HepG2 (cell line): ENCODE measurements around the gene TPX2. TPM values are rescaled to one million over a fixed set of nuclear protein-coding genes. Genes with fewer than 3 reads are reported as not detected.

Experiments
- ATM ChIP-seq: fragments of 450-650 bp; IDR thresholded peaks from 2 replicates; pipeline ENCODE4 v1.7.1; 2017; ENCODE audit warnings: mild to moderate bottlenecking, borderline replicate concordance
- CBFB ChIP-seq: sonication (generic); formaldehyde crosslinking; IDR thresholded peaks from 2 replicates; pipeline ENCODE4 v1.4.0; 2020; ENCODE audit warnings: missing genetic modification reagents
- KAT8 ChIP-seq: IDR thresholded peaks from 2 replicates; pipeline ENCODE4 v1.6.1; 2016; ENCODE audit warnings: missing genetic modification reagents, missing compliant biosample characterization
- KDM3A ChIP-seq: IDR thresholded peaks from 2 replicates; pipeline ENCODE4 v1.6.1; 2018; ENCODE audit warnings: low read depth, missing compliant biosample characterization
- NFATC3 ChIP-seq: sonication (generic); formaldehyde crosslinking; IDR thresholded peaks from 2 replicates; pipeline ENCODE4 v1.5.1; 2020; ENCODE audit warnings: mild to moderate bottlenecking, missing genetic modification reagents
- NFYB ChIP-seq: sonication (generic); formaldehyde crosslinking; IDR thresholded peaks from 2 replicates; pipeline ENCODE4 v1.4.0; 2020; ENCODE audit warnings: missing genetic modification reagents
- POLR2AphosphoS5 ChIP-seq: IDR thresholded peaks from 2 replicates; pipeline ENCODE4 v1.6.1; 2012; ENCODE audit warnings: low read depth, low read length
- RCOR2 ChIP-seq: IDR thresholded peaks from 2 replicates; pipeline ENCODE4 v1.6.1; 2016; ENCODE audit warnings: missing biosample characterization, missing genetic modification reagents
- RXRB ChIP-seq: IDR thresholded peaks from 2 replicates; pipeline ENCODE4 v1.6.1; 2016; ENCODE audit warnings: borderline replicate concordance, missing genetic modification reagents, missing compliant biosample characterization
- SPEN ChIP-seq: sonication (generic); formaldehyde crosslinking; IDR thresholded peaks from 2 replicates; pipeline ENCODE4 v1.5.1; 2020; ENCODE audit warnings: low read depth, mild to moderate bottlenecking, missing genetic modification reagents
- TCF12 ChIP-seq, 2 experiments: fragments of 450-650 bp in 1 of 2; sonication (generic) in 1 of 2; formaldehyde crosslinking in 1 of 2; IDR thresholded peaks; 2 replicates each; pipeline versions ENCODE4 v1.6.1 to v1.8.0; 2017 to 2022; ENCODE audit warnings: antibody characterized with exemption in 1 of 2, mild to moderate bottlenecking in 1 of 2, missing genetic modification reagents in 1 of 2, moderate library complexity in 1 of 2
- ZMYM2 ChIP-seq: sonication (generic); formaldehyde crosslinking; IDR thresholded peaks from 2 replicates; pipeline ENCODE4 v1.8.0; 2022; ENCODE audit warnings: mild to moderate bottlenecking, missing genetic modification reagents
- ZNF337 ChIP-seq: sonication (generic); formaldehyde crosslinking; IDR thresholded peaks from 2 replicates; pipeline ENCODE4 v1.5.1; 2020; ENCODE audit warnings: missing genetic modification reagents, low read depth, mild to moderate bottlenecking, borderline replicate concordance
- ZNF512 ChIP-seq: sonication (generic); formaldehyde crosslinking; IDR thresholded peaks from 2 replicates; pipeline ENCODE4 v1.4.0; 2020; ENCODE audit warnings: mild to moderate bottlenecking, missing genetic modification reagents
- ZNF644 ChIP-seq: IDR thresholded peaks from 2 replicates; pipeline ENCODE4 v1.6.1; 2016; ENCODE audit warnings: low read depth
- ZNF747 ChIP-seq: sonication (generic); formaldehyde crosslinking; IDR thresholded peaks from 2 replicates; pipeline ENCODE4 v1.8.1; 2023; ENCODE audit warnings: missing genetic modification reagents, mild to moderate bottlenecking, borderline replicate concordance
- polyA plus RNA-seq, 8 experiments: library from polyadenylated mRNA; depleted of rRNA in 3 of 8; stranded (reverse) in 7 of 8; unstranded in 1 of 8; fragments of >200 nt; fragmentation: Illumina TruSeq in 4 of 8; extraction: Trizol in 4 of 8; gene quantifications; 2 replicates each; pipeline versions ENCODE4 v1.2.1 to v1.2.3, GENCODE V29; 2011 to 2016; ENCODE audit warnings: low read depth in 4 of 8, missing spikeins in 1 of 8, mixed read lengths in 1 of 8; ENCODE audit not compliant: insufficient read depth in 1 of 8
- total RNA-seq, 5 experiments: library from RNA; depleted of rRNA; stranded (reverse); fragments of >200 nt; fragmentation: Illumina TruSeq; extraction: Trizol; gene quantifications; 2 replicates each; pipeline ENCODE4 v1.2.3, GENCODE V29; 2016; ENCODE audit warnings: low read depth in 1 of 5
- TF ChIP-seq, protein P1 (sequence below): sonication (generic); formaldehyde crosslinking; IDR thresholded peaks from 2 replicates; pipeline ENCODE4 v1.5.0; 2020; ENCODE audit warnings: missing genetic modification reagents
- TF ChIP-seq, protein P2 (sequence below): sonication (generic); formaldehyde crosslinking; IDR thresholded peaks from 2 replicates; pipeline ENCODE4 v1.8.0; 2022; ENCODE audit warnings: missing genetic modification reagents, mild to moderate bottlenecking, inconsistent platforms, borderline replicate concordance
- TF ChIP-seq, protein P3 (sequence below): sonication (generic); formaldehyde crosslinking; IDR thresholded peaks from 2 replicates; pipeline ENCODE4 v1.5.1; 2020; ENCODE audit warnings: mild to moderate bottlenecking, missing genetic modification reagents, borderline replicate concordance

TPX2 gene
- total and polyA plus RNA-seq, 2 of the 13 experiments (the other 11 are each of a cell fraction or from before 2014, with no cell fraction given) = 34.3 to 124 TPM

DNA sequence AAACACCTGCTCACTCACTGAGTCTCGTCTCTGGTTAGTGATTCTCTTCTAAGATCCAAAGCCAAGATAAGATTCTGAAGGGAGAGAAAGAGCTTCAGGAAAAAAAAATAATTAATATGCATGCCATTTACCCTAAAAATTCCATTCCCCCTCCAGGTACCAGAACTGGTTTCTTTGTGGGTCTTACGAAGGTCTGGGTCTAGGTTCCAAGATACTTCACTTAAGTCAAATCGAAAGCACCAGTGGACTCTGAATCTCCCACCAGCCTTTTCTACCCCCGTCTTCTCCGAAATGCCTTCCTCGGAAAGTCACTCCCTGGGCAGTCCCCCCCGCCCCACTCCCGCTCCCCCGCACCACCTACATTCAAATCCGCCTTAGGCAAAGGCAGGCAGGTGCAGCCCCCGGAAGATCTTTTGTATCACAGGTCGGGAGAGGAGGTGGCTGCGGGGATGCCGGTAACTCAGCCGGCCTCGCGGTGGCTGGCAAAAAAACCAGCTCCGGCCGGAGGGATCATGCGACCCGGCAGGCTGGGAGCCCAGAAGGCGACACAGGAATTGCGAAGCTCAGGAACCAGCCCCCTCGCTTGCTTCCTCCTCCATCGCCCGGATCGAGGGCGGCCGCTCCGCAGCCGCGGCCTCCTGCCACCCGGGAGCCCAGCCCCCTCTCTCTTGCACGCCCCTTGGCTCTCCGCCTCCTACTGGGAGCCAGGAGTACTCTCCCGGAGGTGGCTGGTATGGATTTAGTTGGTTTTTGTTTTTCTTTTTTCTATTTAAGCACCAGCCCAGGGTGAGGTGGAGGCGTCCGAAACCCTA is 16.6 kb upstream of the TPX2 start, which contains the start of gene BCL2L1 (continued):
- TF ChIP-seq RCOR2 (no peak; the same call in 1 of the 2 replicates), POLR2AphosphoS5 (peak; percentile 64), ZNF747 (no peak), NFATC3 (CRISPR knock-in tag) (no peak), RXRB (peak; percentile 35; the same call in 1 of the 2 replicates), ZNF337 (CRISPR knock-in tag) (no peak), ZNF512 (CRISPR knock-in tag) (no peak), ATM (no peak), TCF12 (IDR thresholded peaks at IDR 0.05) (no peak), TCF12 (CRISPR knock-in tag; IDR thresholded peaks at IDR 0.05) (no peak), CBFB (no peak; the same call in 1 of the 2 replicates), SPEN (CRISPR knock-in tag) (no peak), NFYB (CRISPR knock-in tag) (no peak), KDM3A (CRISPR knock-in tag) (peak; percentile 53), ZMYM2 (CRISPR knock-in tag) (no peak), KAT8 (CRISPR knock-in tag) (no peak), ZNF644 (CRISPR knock-in tag) (no peak)
- TF ChIP-seq, protein P1, sequence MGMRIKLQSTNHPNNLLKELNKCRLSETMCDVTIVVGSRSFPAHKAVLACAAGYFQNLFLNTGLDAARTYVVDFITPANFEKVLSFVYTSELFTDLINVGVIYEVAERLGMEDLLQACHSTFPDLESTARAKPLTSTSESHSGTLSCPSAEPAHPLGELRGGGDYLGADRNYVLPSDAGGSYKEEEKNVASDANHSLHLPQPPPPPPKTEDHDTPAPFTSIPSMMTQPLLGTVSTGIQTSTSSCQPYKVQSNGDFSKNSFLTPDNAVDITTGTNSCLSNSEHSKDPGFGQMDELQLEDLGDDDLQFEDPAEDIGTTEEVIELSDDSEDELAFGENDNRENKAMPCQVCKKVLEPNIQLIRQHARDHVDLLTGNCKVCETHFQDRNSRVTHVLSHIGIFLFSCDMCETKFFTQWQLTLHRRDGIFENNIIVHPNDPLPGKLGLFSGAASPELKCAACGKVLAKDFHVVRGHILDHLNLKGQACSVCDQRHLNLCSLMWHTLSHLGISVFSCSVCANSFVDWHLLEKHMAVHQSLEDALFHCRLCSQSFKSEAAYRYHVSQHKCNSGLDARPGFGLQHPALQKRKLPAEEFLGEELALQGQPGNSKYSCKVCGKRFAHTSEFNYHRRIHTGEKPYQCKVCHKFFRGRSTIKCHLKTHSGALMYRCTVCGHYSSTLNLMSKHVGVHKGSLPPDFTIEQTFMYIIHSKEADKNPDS (CRISPR knock-in tag) = no peak
- TF ChIP-seq, protein P2, sequence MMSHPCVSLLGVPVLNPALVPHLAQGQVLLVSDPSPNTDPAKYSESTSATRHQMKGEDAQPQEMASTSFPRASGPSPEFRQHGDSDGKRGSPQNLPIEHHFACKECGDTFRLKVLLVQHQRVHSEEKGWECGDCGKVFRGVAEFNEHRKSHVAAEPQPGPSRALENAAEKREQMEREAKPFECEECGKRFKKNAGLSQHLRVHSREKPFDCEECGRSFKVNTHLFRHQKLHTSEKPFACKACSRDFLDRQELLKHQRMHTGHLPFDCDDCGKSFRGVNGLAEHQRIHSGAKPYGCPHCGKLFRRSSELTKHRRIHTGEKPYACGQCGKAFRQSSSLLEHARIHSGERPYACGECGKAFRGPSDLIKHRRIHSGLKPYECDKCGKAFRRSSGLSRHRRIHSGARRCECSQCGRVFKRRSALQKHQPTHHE = no peak
- TF ChIP-seq, protein P3, sequence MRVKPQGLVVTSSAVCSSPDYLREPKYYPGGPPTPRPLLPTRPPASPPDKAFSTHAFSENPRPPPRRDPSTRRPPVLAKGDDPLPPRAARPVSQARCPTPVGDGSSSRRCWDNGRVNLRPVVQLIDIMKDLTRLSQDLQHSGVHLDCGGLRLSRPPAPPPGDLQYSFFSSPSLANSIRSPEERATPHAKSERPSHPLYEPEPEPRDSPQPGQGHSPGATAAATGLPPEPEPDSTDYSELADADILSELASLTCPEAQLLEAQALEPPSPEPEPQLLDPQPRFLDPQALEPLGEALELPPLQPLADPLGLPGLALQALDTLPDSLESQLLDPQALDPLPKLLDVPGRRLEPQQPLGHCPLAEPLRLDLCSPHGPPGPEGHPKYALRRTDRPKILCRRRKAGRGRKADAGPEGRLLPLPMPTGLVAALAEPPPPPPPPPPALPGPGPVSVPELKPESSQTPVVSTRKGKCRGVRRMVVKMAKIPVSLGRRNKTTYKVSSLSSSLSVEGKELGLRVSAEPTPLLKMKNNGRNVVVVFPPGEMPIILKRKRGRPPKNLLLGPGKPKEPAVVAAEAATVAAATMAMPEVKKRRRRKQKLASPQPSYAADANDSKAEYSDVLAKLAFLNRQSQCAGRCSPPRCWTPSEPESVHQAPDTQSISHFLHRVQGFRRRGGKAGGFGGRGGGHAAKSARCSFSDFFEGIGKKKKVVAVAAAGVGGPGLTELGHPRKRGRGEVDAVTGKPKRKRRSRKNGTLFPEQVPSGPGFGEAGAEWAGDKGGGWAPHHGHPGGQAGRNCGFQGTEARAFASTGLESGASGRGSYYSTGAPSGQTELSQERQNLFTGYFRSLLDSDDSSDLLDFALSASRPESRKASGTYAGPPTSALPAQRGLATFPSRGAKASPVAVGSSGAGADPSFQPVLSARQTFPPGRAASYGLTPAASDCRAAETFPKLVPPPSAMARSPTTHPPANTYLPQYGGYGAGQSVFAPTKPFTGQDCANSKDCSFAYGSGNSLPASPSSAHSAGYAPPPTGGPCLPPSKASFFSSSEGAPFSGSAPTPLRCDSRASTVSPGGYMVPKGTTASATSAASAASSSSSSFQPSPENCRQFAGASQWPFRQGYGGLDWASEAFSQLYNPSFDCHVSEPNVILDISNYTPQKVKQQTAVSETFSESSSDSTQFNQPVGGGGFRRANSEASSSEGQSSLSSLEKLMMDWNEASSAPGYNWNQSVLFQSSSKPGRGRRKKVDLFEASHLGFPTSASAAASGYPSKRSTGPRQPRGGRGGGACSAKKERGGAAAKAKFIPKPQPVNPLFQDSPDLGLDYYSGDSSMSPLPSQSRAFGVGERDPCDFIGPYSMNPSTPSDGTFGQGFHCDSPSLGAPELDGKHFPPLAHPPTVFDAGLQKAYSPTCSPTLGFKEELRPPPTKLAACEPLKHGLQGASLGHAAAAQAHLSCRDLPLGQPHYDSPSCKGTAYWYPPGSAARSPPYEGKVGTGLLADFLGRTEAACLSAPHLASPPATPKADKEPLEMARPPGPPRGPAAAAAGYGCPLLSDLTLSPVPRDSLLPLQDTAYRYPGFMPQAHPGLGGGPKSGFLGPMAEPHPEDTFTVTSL = no peak
